ENCODE measurements around the gene RGS10. TPM values are rescaled to one million over a fixed set of nuclear protein-coding genes. Genes with fewer than 3 reads are reported as not detected.

Gene RGS10
- total and polyA plus RNA-seq, 2 of the 8 experiments (the other 6 are each of a cell fraction or from before 2014, with no cell fraction given), result 5.5 to 13.1 TPM

DNA sequence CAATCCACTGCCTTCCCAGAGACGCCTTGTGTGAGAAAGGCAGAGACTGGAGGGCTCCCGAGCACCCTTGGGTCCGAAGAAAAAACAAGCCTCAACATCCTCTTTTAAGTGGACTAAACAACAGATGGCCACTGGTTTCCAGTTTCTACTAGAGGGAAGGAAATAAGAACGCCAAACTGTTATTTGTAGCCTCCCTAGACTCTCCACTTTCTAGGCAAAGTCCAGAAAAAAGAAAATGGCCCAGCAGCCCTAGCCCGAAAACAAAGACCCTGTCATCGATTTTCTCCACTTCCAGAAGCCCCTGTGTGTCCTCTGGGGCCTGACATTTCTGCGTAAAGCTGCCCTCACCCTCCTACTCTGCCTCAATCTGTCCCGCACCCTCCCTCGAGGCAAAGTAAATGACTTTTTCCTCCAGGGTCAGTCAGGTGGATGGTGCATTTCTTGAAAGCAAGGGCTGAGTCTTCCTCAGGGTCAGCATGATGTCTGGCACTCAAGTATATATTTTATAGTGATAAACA, 6.0 kb downstream of the RGS10 start (continued):
- no peak for TF ChIP-seq SP4 (IDR thresholded peaks at IDR 0.05; ENCODE audit: low read length)

Measured in H1 (cell line).